Endothelial cell of umbilical vein (primary cell): ENCODE results near the gene LST1. TPM values are rescaled to one million over a fixed set of nuclear protein-coding genes. Genes with fewer than 3 reads are reported as not detected.
A peak's percentile ranks its signal among the peaks of the same experiment; 100 is the strongest.

Source experiments
- BruUV-seq: library from RNA; stranded (reverse); fragments of 400-500 nt; replicated peaks from 2 replicates; lab custom pipeline; 2021; lab: Mats Ljungman, UMichigan
- CTCF ChIA-PET: fragments of 300-600, 350-600 bp; sonication (Branson Sonifier 250); formaldehyde crosslinking; loops from one replicate; lab custom pipeline; 2021; ENCODE audit warnings: antibody characterized with exemption, inconsistent platforms; lab: Charles Lee
- POLR2A ChIA-PET: fragments of 300-600, 350-600 bp; sonication (Branson Sonifier 250); formaldehyde crosslinking; loops from one replicate; lab custom pipeline; 2021; ENCODE audit warnings: antibody characterized with exemption, inconsistent platforms; lab: Charles Lee
- DNase-seq: peaks from one replicate; pipeline ENCODE4 v3.0.0-alpha.2; 2011; ENCODE audit warnings: low read depth, low spot score
- FAIRE-seq: peaks from 2 replicates; lab custom pipeline; 2011; peaks lifted over from hg19 to GRCh38; lab: Jason Lieb, UNC
- H2AFZ ChIP-seq: 2 replicates; pipeline ENCODE4 v1.6.0; 2012; ENCODE audit warnings: low read depth, low read length, control low read depth, inconsistent platforms
- H3K27ac ChIP-seq: 2 replicates; pipeline ENCODE4 v1.5.1; 2011; ENCODE audit warnings: low read depth, mild to moderate bottlenecking, control low read depth, low read length, moderate library complexity; ENCODE audit not compliant: insufficient read depth
- H3K27me3 ChIP-seq, 2 experiments: 2 replicates each; pipeline versions ENCODE4 v1.6.0 to v1.6.1; 2011; ENCODE audit warnings: low read length in 2 of 2, mixed read lengths in 1 of 2; ENCODE audit not compliant: control insufficient read depth in 2 of 2, insufficient read depth in 2 of 2
- H3K36me3 ChIP-seq, 2 experiments: 2 replicates in 1 of 2; 3 replicates in 1 of 2; pipeline ENCODE4 v1.5.1; 2011; ENCODE audit warnings: low read length in 2 of 2, mild to moderate bottlenecking in 1 of 2, moderate library complexity in 1 of 2; ENCODE audit not compliant: control insufficient read depth in 2 of 2, insufficient read depth in 2 of 2; ENCODE audit errors: extremely low read depth in 1 of 2
- H3K4me1 ChIP-seq: 3 replicates; pipeline ENCODE4 v1.5.1; 2011; ENCODE audit warnings: mild to moderate bottlenecking, low read length; ENCODE audit not compliant: control insufficient read depth, insufficient read depth; ENCODE audit errors: extremely low read depth
- H3K4me2 ChIP-seq: 2 replicates; pipeline ENCODE4 v1.6.1; 2011; ENCODE audit warnings: low read length, control low read depth, mixed read lengths; ENCODE audit not compliant: insufficient read depth
- H3K4me3 ChIP-seq, 3 experiments: fragments of 200-600 bp in 1 of 3; sonication (generic), shearing (Covaris generic) in 1 of 3; replicated peaks in 1 of 3; 2 replicates each; pipeline ENCODE4 v1.5.1; 2011 to 2016; ENCODE audit warnings: control low read depth in 3 of 3, low read length in 3 of 3, mild to moderate bottlenecking in 2 of 3, inconsistent platforms in 1 of 3, low read depth in 1 of 3, moderate library complexity in 1 of 3; ENCODE audit not compliant: insufficient read depth in 1 of 3
- H3K79me2 ChIP-seq: 2 replicates; pipeline ENCODE4 v1.6.0; 2012; ENCODE audit warnings: low read length, inconsistent platforms; ENCODE audit not compliant: control insufficient read depth, insufficient read depth
- H3K9ac ChIP-seq: replicated peaks from 2 replicates; pipeline ENCODE3; 2011; ENCODE audit warnings: low read length, control low read depth; ENCODE audit not compliant: insufficient read depth; ENCODE audit errors: extremely low read depth
- H3K9me1 ChIP-seq: replicated peaks from 3 replicates; pipeline ENCODE4 v1.6.0; 2011; ENCODE audit warnings: mild to moderate bottlenecking, low read length; ENCODE audit not compliant: control insufficient read depth, insufficient read depth; ENCODE audit errors: extremely low read depth
- H3K9me3 ChIP-seq: replicated peaks from 2 replicates; pipeline ENCODE4 v1.5.1; 2012; ENCODE audit warnings: low read length, inconsistent platforms; ENCODE audit not compliant: control insufficient read depth, insufficient read depth
- H4K20me1 ChIP-seq: replicated peaks from 2 replicates; pipeline ENCODE3; 2011; ENCODE audit warnings: mild to moderate bottlenecking, low read length; ENCODE audit not compliant: control insufficient read depth, insufficient read depth; ENCODE audit errors: extremely low read depth
- CTCF ChIP-seq, 2 donors: IDR thresholded peaks; 1 replicate in 1 of 2; 2 replicates in 1 of 2; pipeline ENCODE4 v1.5.1; 2011; ENCODE audit warnings: low read length in 2 of 2, mild to moderate bottlenecking in 2 of 2, moderate library complexity in 2 of 2, control low read depth in 1 of 2, inconsistent platforms in 1 of 2, low read depth in 1 of 2; ENCODE audit not compliant: insufficient read depth in 1 of 2; ENCODE audit errors: extremely low read depth in 1 of 2
- EZH2 ChIP-seq: IDR thresholded peaks from 2 replicates; pipeline ENCODE4 v1.6.1; 2012; ENCODE audit warnings: borderline replicate concordance, low read depth, mild to moderate bottlenecking, moderate library complexity, low read length, inconsistent platforms; ENCODE audit not compliant: severe bottlenecking
- FOS ChIP-seq: IDR thresholded peaks from 2 replicates; pipeline ENCODE4 v1.6.1; 2011; ENCODE audit warnings: mild to moderate bottlenecking, low read length, moderate library complexity, borderline replicate concordance; ENCODE audit not compliant: insufficient read depth
- JUN ChIP-seq: IDR thresholded peaks from 2 replicates; pipeline ENCODE4 v1.6.1; 2011; ENCODE audit warnings: borderline replicate concordance, low read depth; ENCODE audit not compliant: insufficient read length, insufficient read depth
- dilution Hi-C: fragments of 300-500 bp; cut with MboI; formaldehyde crosslinking; loops from one replicate; pipeline ENCODE4 v1.15.0; 2019; ENCODE audit warnings: low sequenced_read_pairs; ENCODE audit not compliant: extremely low pct_ligation_motif_present
- intact Hi-C: fragments of 100-400 bp; cut with micrococcal nuclease; formaldehyde crosslinking; loops from one replicate; pipeline ENCODE4 v1.10.0; 2022
- polyA plus RNA-seq, 4 experiments: library from polyadenylated mRNA; depleted of rRNA in 3 of 4; stranded (reverse) in 3 of 4; unstranded in 1 of 4; fragments of >200 nt; gene quantifications; 2 replicates each; pipeline versions ENCODE4 v1.2.1 to v1.2.3, GENCODE V29; 2011 to 2012; ENCODE audit warnings: missing spikeins in 1 of 4
- total RNA-seq: library from RNA; stranded (reverse); gene quantifications from 2 replicates; pipeline ENCODE4 v1.2.3, GENCODE V29; 2021

The LST1 gene
- total and polyA plus RNA-seq, 2 donors (not counting 3 experiments of a cell fraction or from before 2014, with no cell fraction given): 1.00 to 1.8 TPM

GRCh38 chr6:31541059-31541657 is 44.9 kb upstream of the LST1 start:
- TF ChIP-seq EZH2 (no peak), CTCF (IDR thresholded peaks at IDR 0.05; ENCODE audit: extremely low read depth in 1 of 2, insufficient read depth in 1 of 2, low read depth in 1 of 2, low read length in 2 of 2) (no peak), JUN (no peak), FOS (no peak)
- TSS peak; percentile 65 for BruUV-seq
- Histone ChIP-seq H3K9me3 (no peaks in the 10 kb centered on the region), H3K36me3 (peaks cover 17 to 30% of the 10 kb centered on the region in 2 experiments), H4K20me1 (peaks cover 7% of the 10 kb centered on the region), H3K79me2 (peaks cover 53% of the 10 kb centered on the region), H3K27me3 (no peaks in the 10 kb centered on the region), H3K4me2 (peak overlapping the region; percentile 92), H2AFZ (no peak overlapping the region), H3K4me1 (peaks cover 27% of the 10 kb centered on the region), H3K9ac (peak overlapping the region; percentile 98), H3K4me3 (peak overlapping the region; percentile 59 to 95 (median 80)), H3K27ac (peak overlapping the region; percentile 85), H3K9me1 (no peaks in the 10 kb centered on the region)
- ChIA-PET CTCF (interaction anchor here (0.8 to 31.0 kb wide), 10 partner anchors 10 to 119 kb away, joined by 3 to 1517 read pairs (median 4); partner anchors contain the start of genes C6orf47, LST1, LTB and NCR3), POLR2A (interaction anchor here (0.8 to 1.2 kb wide), 7 partner anchors 8 to 1431 kb away, joined by 3 to 6 read pairs (median 4); partner anchors contain the start of gene MCCD1)
- FAIRE-seq (peak; percentile 59), DNase-seq (no peak)
- dilution Hi-C loops: no loop called here
- intact Hi-C loops: loop anchor here (10.0 kb wide), 1 partner anchor 194 kb away; the partner anchor contains the start of gene CLIC1
